ENCODE measurements around the gene TINAGL1.

The TINAGL1 gene, protein sequence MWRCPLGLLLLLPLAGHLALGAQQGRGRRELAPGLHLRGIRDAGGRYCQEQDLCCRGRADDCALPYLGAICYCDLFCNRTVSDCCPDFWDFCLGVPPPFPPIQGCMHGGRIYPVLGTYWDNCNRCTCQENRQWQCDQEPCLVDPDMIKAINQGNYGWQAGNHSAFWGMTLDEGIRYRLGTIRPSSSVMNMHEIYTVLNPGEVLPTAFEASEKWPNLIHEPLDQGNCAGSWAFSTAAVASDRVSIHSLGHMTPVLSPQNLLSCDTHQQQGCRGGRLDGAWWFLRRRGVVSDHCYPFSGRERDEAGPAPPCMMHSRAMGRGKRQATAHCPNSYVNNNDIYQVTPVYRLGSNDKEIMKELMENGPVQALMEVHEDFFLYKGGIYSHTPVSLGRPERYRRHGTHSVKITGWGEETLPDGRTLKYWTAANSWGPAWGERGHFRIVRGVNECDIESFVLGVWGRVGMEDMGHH

GRCh38 chr1:31576201-31576669 lies at the start of gene TINAGL1:
Gene TINAGL1, plus strand, starts transcription at chr1:31576515. Its CDS starts 634 bp downstream, at chr1:31577149.
- FAIRE-seq (no peak), DNase-seq (ENCODE audit: insufficient read length, low spot score) (no peak)

GRCh38 chr1:31529999-31530684 lies 46.2 kb upstream of the TINAGL1 start:
- FAIRE-seq = peak; percentile 49
- DNase-seq (ENCODE audit: insufficient read length, low spot score) = no peak

DNA sequence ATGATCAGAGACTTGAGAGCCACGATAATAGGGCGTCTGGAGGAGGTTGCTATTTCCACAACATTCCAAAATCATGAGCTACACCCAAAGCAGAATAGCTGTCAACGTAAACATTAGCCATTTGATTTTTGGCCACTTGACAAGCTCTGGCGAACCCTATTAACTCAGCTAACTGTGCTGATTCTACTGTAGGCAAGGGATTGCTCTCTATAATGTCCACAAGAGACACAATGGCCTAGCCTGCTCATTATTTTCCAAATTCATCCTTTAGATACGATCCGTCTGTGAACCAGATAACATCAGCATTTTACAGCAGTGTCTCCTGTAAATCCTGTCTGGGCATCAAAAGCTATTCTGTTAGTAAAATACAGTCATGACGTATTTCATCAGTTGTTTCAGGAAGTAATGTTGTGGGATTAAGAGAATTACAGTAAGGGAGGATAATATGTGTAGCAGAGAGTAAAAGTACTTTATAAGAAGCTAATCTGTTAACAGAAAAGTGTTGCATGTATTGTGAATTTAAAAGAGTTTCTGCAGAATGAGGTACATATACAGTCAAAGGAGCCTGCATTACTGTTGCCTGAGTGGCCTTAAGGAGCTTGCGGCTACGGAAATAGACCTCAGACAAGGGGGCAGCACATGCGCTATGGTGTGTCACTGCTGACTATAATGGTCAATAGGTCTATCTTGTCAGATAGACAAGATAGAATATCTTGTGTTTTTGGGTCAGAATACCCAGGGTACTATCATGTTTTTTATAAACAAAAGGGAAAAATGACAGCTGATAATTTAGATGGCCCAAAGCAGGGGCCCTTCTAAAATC lies 44.9 kb upstream of the TINAGL1 start:
- FAIRE-seq (no peak), DNase-seq (ENCODE audit: insufficient read length, low spot score) (no peak)

GRCh38 chr1:31532173-31532572 lies 44.1 kb upstream of the TINAGL1 start:
- peak; percentile 71 for FAIRE-seq

DNA sequence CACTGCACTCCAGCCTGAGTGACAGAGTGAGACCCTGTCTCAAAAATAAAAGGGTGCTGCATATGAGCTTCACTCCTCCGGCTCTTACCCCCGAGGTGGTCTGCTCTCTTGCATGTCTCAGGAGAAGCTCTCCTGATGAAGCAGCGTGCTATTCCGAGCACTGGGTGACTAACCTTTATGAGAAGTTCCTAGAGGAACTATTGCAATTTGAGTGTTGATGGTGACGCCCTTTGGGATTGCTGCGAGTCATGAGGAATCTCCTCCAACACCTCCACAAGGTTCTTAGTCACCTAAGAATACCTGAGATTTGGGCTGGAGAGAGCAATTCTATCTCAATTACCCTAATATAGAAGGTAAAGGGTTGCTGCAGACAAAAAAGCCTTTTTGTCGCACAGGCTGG lies 40.8 kb upstream of the TINAGL1 start:
- no peak for DNase-seq (ENCODE audit: insufficient read length, low spot score)
- no peak for FAIRE-seq

More at GRCh38 chr1:31532173-31532572, 44.1 kb upstream of the TINAGL1 start:
- no peak for DNase-seq (ENCODE audit: insufficient read length, low spot score)

- FAIRE-seq = no peak
- no peak for DNase-seq (ENCODE audit: insufficient read length, low spot score)
Measured at GRCh38 chr1:31539329-31539728, 37.0 kb upstream of the TINAGL1 start.

- FAIRE-seq = no peak
- no peak for DNase-seq (ENCODE audit: insufficient read length, low spot score)
Measured at GRCh38 chr1:31541194-31541593, 35.1 kb upstream of the TINAGL1 start.

- DNase-seq (ENCODE audit: insufficient read length, low spot score) (no peak), FAIRE-seq (no peak)
Measured at GRCh38 chr1:31545927-31546540, 30.3 kb upstream of the TINAGL1 start.

GRCh38 chr1:31548534-31548906 lies 27.8 kb upstream of the TINAGL1 start:
- no peak for FAIRE-seq
- no peak for DNase-seq (ENCODE audit: insufficient read length, low spot score)

- DNase-seq (ENCODE audit: insufficient read length, low spot score) (peak; percentile 74), FAIRE-seq (peak; percentile 99)
Measured at GRCh38 chr1:31548907-31549808, 27.2 kb upstream of the TINAGL1 start.

GRCh38 chr1:31549809-31550620 lies 26.3 kb upstream of the TINAGL1 start:
- DNase-seq (ENCODE audit: insufficient read length, low spot score) (no peak), FAIRE-seq (peak; percentile 80)

- DNase-seq (ENCODE audit: insufficient read length, low spot score) (no peak), FAIRE-seq (no peak)
Measured at GRCh38 chr1:31551208-31551607, 25.1 kb upstream of the TINAGL1 start.

DNA sequence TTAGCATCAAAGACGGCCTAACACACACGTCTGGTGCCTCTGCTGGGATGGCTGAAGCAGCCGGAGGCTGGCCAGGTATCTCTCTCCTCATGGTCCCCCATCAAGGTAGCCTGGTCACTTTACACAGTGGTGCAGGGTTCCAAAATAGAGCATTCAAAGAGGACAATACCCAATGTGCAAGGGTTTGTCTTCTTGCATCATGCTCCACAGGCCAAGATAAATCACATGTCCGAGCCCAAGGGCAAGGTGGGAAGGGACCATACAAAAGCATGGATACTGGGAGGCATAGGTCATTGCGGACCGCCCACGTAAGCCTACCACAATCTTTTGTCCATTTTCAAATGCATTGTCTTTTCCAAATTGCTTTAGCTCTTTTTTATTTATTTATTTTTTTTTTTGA lies 23.8 kb upstream of the TINAGL1 start:
- FAIRE-seq = no peak
- DNase-seq (ENCODE audit: insufficient read length, low spot score) = no peak

- DNase-seq (ENCODE audit: insufficient read length, low spot score) (no peak), FAIRE-seq (peak; percentile 37)
Measured at GRCh38 chr1:31556481-31557006, 19.8 kb upstream of the TINAGL1 start.

DNA sequence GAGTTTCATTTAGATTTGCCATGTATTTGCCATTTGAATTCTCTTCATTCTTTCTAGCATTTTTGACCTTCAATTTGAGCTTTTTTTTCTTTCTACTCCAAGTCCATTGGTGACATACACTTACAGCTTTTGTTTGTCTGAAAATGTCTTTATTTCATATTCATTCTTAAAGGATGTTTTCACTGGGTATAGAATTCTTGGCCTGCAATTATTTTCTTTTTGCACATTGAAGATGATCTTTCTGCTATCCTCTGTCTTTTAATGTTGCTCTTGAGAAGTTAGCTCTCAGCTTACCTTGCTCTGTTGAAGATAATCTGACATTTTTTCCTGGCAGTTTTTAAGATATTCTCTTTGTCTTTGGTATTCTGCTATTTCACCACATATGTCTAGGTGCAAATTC lies 16.6 kb upstream of the TINAGL1 start:
- FAIRE-seq (no peak), DNase-seq (ENCODE audit: insufficient read length, low spot score) (no peak)

- FAIRE-seq (no peak), DNase-seq (ENCODE audit: insufficient read length, low spot score) (no peak)
Measured at GRCh38 chr1:31560394-31560793, 15.9 kb upstream of the TINAGL1 start.

- no peak for DNase-seq (ENCODE audit: insufficient read length, low spot score)
- FAIRE-seq = no peak
Measured at GRCh38 chr1:31562707-31563360, 13.5 kb upstream of the TINAGL1 start.

DNA sequence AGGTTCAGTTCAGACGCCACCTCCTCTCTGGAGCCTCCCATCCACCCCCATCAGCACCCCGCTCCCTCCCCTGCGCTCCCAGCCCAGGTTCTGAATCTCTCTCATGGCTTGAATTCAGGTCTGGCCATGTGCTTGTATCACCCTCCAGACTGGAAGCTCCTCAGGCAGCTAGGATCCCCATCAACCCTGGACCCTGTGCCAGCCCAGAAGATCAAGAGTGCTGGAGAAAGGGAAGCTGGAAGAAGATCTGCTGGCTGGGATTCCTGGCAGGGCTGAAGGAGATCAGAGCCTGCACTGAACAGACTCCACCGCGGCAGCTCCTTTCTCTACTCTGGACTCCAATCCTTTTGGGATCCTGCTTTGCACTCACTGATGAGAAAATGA lies 11.7 kb upstream of the TINAGL1 start:
- DNase-seq (ENCODE audit: insufficient read length, low spot score) = no peak
- FAIRE-seq = no peak
